Measurements from ENCODE around the gene LMBRD1.
"Not testable (repeated sequence)": the region's sequence is repeated elsewhere in the genome, so short reads cannot be mapped to it uniquely, and the experiment has no call there.

The LMBRD1 gene

DNA sequence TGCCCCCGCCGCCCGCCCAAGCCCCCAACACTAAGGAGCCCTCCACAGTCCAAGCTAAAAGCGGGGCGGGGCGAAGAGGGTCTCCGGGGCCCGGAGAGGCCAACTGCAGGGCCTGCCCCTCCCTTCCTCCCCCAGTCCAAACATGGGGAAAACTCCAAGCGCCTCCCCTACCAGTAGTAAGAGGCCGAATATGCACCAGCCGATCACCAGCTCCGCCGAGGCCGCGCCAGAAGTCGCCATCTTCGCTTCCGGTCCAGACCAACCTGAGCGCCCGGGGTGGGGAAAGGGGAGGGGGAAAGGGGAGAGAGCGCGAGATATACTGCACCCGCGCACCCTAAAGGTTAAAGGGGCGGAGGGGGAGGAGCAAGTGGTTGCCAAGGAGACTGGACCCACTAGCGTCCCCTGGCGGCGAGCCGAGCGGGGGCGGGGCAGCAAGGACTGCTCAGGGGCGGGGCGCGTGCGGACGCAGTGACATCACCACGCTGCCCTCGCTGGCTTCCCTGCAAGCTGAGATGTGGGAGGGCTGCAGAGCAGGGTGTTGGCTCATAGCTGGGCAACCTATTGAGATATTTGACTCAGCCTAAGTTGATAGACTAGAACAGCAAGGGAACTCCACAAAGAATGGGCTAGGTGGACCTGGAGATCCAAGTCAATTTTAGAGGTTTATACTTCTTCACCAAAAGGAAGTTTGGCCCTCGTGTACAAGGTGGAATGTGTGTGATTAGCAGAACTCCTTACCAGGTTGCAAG lies at the start of gene LMBRD1:
LMBRD1 (minus strand) TSS at position 369 of the 749 bp plus-strand sequence; CDS start at position 240, 129 bp downstream.
- DNase-seq: peak; percentile 95

DNA sequence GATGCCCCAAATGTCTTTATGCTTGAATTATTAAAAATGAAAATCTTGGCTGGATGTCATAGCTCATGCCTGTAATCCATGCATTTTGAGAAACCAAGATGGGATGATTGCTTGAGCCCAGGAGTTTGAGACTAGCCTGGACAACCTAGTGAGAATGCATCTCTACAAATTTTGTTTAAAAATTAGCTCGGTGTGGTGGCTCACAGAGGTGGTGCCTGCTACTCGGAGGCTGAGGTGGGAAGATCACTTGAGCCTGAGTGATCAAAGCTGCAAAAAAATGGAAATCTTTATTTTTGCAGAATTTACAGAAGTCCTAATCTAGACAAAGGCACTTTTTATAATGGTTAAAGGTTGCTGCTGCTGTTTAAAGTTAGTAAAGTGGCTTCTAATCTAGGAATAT lies 49.5 kb upstream of the LMBRD1 start:
- DNase-seq: no peak

GRCh38 chr6:69843189-69843588 lies 46.4 kb upstream of the LMBRD1 start:
- DNase-seq: no peak

- no peak for DNase-seq
Observed at GRCh38 chr6:69841862-69842261, 45.1 kb upstream of the LMBRD1 start.

DNA sequence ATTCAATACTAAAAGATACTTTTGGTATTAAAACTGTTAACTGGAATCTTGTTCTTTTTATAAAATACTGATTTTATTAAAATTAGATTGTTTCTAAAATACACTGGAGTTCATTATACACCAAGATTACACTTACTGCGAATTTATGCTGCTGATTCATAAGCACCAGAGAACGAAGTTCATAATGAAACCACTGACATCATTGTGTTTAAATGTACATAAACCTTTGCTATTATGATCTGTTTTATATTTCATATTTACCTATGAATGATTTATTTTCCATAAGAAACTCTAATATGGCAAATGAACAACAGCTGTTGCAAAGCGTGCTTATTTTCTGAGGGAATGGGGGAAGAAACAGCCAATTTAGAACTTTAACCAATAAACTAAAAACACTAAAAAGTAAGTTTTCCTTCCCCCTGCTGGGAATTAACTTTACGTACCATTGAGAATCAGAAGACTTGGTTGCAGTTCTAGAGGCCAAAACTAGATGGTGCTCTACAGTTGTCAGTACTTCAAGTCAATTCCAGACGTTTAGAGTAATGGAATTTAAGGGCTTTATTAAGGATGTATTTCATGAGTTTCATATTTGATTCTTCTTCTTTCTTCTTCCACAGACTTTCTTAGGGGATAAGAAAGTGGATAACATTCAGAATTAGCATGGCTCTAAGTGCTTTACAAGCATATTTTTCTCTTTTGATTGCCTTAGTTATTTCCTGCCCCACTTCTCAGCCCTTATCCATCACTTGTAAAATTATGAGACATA lies 38.8 kb upstream of the LMBRD1 start:
- DNase-seq: no peak

- no peak for DNase-seq
Observed at GRCh38 chr6:69832558-69832957, 35.7 kb upstream of the LMBRD1 start.

DNA sequence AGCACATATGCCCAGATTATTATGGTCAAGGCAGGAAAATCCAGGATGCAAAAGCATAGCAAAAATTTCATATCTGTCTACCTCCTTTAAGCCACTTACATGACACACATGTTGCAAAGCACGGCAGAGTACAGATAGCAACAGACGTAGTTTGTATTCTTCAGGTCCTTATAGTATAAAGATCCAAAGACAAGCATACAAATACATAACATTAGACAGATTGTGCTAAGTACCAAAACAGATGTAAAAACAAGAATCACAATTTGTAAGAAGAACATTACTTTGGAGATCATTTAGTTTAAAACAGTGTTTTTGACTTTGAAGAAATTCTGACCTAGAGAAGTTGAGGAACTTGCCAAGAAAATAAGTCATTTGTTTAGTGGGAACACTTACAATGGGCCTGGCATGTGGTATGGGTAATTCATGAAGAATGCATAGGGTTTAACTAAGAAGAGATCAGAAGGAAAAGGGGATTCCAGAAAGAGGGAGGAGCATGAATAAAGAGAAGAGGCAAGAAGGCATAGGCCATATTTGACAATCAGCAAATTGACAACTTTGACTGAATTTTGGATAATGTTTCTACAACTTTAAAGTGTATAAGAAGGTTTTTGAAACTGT lies 30.6 kb upstream of the LMBRD1 start:
- no peak for DNase-seq

DNA sequence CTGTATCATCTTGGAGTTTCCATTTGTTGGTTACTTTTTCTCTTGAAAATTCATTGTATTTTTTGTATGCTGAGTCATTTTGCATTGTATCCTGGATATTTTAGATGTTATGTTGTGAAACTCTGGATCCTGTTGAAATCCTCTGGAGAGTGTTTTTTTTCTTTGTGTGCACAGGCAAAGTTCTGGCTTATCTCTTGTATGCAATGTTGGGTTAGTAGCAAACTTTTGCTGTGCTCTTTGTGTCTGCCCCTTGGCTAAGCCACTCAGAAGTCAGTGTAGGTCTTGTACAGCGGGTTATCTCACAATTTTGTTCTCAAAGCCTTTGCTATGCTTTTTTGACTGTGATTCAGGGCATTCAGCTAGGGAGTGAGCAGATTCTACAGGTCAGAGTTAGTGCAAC lies 29.1 kb upstream of the LMBRD1 start:
- no peak for DNase-seq

DNA sequence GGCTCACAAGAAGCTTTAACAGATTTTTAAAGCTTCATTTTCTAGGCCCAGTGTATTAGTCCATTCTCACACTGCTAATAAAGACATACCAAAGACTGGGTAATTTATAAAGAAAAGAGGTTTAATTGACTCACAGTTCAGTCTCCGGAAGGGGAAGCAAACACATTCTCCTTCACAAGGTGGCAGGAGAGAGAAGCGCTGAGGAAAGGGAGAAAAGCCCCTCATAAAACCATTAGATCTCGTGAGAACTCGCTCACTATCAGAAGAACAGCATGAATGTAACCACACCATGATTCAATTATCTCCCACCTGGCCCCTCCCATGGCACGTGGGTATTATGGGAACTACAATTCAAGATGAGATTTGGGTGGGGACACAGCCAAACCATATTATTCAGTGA lies 27.5 kb upstream of the LMBRD1 start:
- not testable (repeated sequence) for DNase-seq

DNA sequence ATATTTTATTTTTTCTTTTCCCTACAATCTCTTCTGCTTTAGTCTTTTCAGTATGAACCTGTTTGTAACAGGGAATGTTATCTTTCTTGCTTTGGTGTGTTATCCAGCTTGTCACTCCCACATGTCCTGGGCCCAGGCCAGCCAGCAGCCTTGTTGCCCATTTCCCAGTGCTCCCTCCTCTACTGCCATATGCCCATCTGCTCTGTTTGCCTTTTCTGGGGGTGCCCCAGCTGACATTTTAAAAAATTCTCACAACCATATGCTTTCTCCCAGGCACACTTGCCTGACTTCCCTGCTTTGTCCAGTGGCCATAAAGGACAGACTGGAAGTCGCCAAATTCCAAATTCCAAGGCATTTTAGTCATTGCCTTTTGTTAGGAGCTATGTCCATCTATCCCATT lies 23.6 kb upstream of the LMBRD1 start:
- no peak for DNase-seq

DNA sequence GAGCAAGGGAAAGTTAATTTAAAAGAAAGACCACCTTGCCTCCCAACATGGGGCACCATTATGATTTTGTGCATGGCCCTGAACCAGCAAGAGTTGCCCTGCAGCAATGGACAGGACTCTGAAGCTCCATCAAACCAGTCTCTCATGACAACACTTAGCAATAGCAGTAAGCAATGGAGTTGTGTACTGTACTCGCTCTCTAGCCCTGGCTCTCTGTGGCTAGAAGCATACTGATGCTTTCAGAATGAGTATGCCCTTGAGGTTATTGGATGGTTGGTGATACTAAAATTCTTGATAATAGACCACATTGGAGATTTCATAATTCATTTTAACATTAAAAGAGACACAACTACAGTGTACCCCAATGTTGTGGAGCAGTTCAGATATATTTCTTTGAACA lies 23.2 kb upstream of the LMBRD1 start:
- no peak for DNase-seq

- DNase-seq: no peak
Observed at GRCh38 chr6:69819138-69819537, 22.3 kb upstream of the LMBRD1 start.

DNA sequence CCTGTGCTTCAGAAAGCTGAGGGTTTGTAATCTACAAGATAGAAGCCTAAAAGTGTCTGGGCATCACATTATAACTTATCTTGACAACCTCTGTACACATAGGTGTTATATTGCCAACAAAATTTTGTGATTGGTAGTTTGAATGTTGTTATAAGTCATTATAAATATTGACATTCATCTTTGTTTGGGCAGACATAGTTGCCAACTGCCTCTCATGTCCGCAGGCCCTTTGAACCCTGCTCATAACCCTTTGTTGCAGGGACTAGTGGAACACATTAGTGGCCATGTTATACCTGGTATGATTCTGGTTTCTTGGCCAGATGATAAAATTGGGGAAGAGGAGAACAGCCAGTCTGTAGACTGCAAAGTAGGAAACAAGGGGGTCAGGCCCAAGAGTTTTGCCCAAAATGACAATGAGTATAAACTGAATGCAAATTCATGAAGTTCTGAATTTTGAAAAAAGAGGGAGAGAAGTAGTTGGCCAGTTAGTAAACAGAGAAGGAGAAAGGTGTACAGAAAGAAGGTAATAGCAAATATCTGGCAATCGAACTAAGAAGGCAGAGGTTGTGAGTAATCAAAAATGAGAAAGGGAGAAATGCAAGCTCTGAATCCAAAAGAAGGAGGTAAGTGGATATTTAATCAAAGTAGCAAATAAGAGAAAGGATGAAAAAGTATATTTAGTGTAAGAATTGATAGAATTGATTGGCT lies 21.6 kb upstream of the LMBRD1 start:
- DNase-seq: no peak

DNA sequence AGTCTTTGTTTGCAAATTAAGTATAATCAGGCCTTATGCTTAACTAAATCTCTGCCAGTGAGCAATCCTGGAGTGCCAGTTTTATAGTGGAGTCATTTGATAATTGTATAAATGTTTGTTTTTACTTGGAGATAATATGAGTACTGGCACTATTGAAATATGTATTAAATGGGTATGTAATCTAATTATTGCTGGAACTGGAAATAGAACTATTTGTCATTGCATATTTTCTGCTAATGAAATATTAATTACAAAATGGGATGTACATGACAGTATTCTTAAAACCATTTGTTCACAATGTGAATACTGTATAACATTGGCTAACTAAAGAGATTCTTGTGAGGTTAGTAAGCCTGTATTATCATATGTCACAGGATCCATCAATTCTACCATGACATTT lies 20.5 kb upstream of the LMBRD1 start:
- DNase-seq: no peak

- no peak for DNase-seq
Observed at GRCh38 chr6:69816569-69816968, 19.8 kb upstream of the LMBRD1 start.

DNA sequence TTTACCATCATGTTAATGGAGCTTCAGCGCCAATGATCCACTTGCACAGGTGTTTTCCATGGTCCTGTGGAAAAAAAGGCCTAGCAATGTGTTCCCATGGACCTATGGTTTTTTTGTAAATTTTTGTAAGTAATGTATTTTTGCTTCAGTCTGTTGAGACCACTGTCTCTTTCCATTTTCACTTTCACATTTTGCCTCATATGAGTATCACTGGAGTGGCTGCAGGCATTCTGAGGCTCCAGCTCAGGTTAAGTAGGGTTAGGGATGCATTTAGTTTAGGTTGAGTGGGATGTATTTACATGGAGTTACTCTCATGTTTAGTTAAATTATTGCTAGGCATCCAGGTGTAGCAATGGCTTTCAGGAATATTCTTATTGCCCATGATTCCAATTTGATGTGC lies 19.2 kb upstream of the LMBRD1 start:
- no peak for DNase-seq

- DNase-seq: peak; percentile 42
Observed at GRCh38 chr6:69813508-69813907, 16.7 kb upstream of the LMBRD1 start.

- DNase-seq: peak; percentile 36
Observed at GRCh38 chr6:69812746-69813427, 16.1 kb upstream of the LMBRD1 start.

DNA sequence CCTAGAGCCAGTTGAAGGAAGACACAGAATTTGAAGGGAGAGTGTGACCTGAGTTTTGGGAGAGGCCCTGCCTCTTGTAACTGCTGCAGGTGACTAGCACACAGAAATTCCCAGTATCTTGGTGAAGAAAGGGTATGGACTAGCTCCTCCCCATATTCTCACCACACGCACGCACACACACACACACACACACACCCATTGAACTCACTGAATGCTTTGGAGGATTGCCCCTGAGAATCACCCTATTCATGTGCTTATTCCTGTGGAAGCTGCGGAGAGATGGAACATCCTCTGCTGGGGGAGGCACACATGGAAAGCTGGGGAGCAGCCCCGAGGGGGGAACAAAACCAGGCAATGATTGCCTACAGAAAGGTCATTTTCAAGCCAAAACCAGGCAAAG lies 6.2 kb upstream of the LMBRD1 start:
- no peak for DNase-seq

- no peak for DNase-seq
Observed at GRCh38 chr6:69801711-69802110, 4.9 kb upstream of the LMBRD1 start.

- DNase-seq: no peak
Observed at GRCh38 chr6:69801225-69801624, 4.4 kb upstream of the LMBRD1 start.

DNA sequence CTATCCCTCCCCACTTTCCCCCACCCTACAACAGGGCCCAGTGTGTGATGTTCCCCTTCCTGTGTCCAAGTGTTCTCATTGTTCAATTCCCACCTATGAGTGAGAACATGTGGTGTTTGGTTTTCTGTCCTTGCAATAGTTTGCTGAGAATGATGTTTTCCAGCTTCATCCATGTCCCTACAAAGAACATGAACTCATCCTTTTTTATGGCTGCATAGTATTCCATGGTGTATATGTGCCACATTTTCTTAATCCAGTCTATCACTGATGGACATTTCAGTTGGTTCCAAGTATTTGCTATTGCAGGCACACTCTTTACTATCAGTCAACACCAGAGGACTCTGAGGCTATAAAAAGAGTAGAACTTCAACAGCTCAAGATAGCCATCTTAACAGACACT lies 2.0 kb upstream of the LMBRD1 start:
- not testable (repeated sequence) for DNase-seq
